WTC11 (cell line): ENCODE results near the gene PCID2. TPM values are rescaled to one million over a fixed set of nuclear protein-coding genes. Genes with fewer than 3 reads are reported as not detected.

Experiments used
- ATAC-seq: fragments of 200-7000 bp; cut with Tn5 transposase; 2 replicates; pipeline ENCODE4 v1.10.0; 2021; ENCODE audit warnings: mild to moderate bottlenecking, moderate library complexity
- CTCF ChIA-PET: fragments of 300-600 bp; sonication (Branson Sonifier 250); formaldehyde crosslinking; loops from one replicate; lab custom pipeline; 2021; ENCODE audit warnings: antibody characterized with exemption; lab: Charles Lee
- POLR2A ChIA-PET: fragments of 350-600 bp; sonication (Branson Sonifier 250); formaldehyde crosslinking; loops from one replicate; lab custom pipeline; 2021; ENCODE audit warnings: antibody characterized with exemption; lab: Charles Lee
- DNase-seq: peaks from one replicate; pipeline ENCODE4 v3.0.0; 2021; ENCODE audit warnings: low spot score
- H3K27ac Mint-ChIP-seq: 2 replicates; pipeline ENCODE4 v1.8.0; 2021; ENCODE audit warnings: mixed read lengths
- H3K27me3 Mint-ChIP-seq: 2 replicates; pipeline ENCODE4 v1.8.0; 2021; ENCODE audit warnings: low read depth, mild to moderate bottlenecking, moderate library complexity, mixed read lengths
- H3K36me3 Mint-ChIP-seq: 2 replicates; pipeline ENCODE4 v1.8.0; 2021; ENCODE audit warnings: mixed read lengths
- H3K4me1 Mint-ChIP-seq: 2 replicates; pipeline ENCODE4 v1.8.0; 2022; ENCODE audit warnings: mixed read lengths
- H3K4me3 Mint-ChIP-seq: 2 replicates; pipeline ENCODE4 v1.8.0; 2021; ENCODE audit warnings: mild to moderate bottlenecking, moderate library complexity, mixed read lengths
- H3K9me3 Mint-ChIP-seq: 2 replicates; pipeline ENCODE4 v1.8.0; 2021; ENCODE audit warnings: mixed read lengths
- ERG ChIP-seq: fragments of 250-450 bp; sonication (Bioruptor Pico); IDR thresholded peaks from 2 replicates; pipeline ENCODE4 v1.8.0; 2021; ENCODE audit warnings: mild to moderate bottlenecking
- ETV6 ChIP-seq: sonication (generic); formaldehyde crosslinking; IDR thresholded peaks from 2 replicates; pipeline ENCODE4 v1.8.1; 2022; ENCODE audit warnings: mild to moderate bottlenecking, missing genetic modification reagents
- FOXK1 ChIP-seq: sonication (generic); formaldehyde crosslinking; IDR thresholded peaks from 2 replicates; pipeline ENCODE4 v1.8.0; 2022; ENCODE audit warnings: mild to moderate bottlenecking, moderate library complexity, missing genetic modification reagents
- HMGXB4 ChIP-seq: sonication (generic); formaldehyde crosslinking; IDR thresholded peaks from 2 replicates; pipeline ENCODE4 v1.8.1; 2023; ENCODE audit warnings: mild to moderate bottlenecking, moderate library complexity, missing genetic modification reagents
- JAZF1 ChIP-seq: fragments of 250-450 bp; sonication (Bioruptor Pico); IDR thresholded peaks from 2 replicates; pipeline ENCODE4 v1.9.0; 2021; ENCODE audit warnings: moderate library complexity, mild to moderate bottlenecking, inconsistent platforms
- PRRX2 ChIP-seq: fragments of 250-450 bp; sonication (Bioruptor Pico); IDR thresholded peaks from 2 replicates; pipeline ENCODE4 v1.8.0; 2021; ENCODE audit warnings: mild to moderate bottlenecking
- SOX15 ChIP-seq: fragments of 250-450 bp; sonication (Bioruptor Pico); IDR thresholded peaks from 2 replicates; pipeline ENCODE4 v1.9.0; 2021; ENCODE audit warnings: mild to moderate bottlenecking
- TEAD1 ChIP-seq: sonication (generic); formaldehyde crosslinking; IDR thresholded peaks from 2 replicates; pipeline ENCODE4 v1.8.0; 2022; ENCODE audit warnings: mild to moderate bottlenecking, missing genetic modification reagents
- ZNF281 ChIP-seq: sonication (generic); formaldehyde crosslinking; IDR thresholded peaks from 2 replicates; pipeline ENCODE4 v1.8.0; 2023; ENCODE audit warnings: mild to moderate bottlenecking, missing genetic modification reagents
- ZNF416 ChIP-seq: fragments of 250-450 bp; sonication (Bioruptor Pico); IDR thresholded peaks from 2 replicates; pipeline ENCODE4 v1.9.0; 2021; ENCODE audit warnings: mild to moderate bottlenecking, inconsistent platforms
- total RNA-seq: library from RNA; stranded (reverse); gene quantifications from 3 replicates; pipeline ENCODE4 v1.2.3, GENCODE V29; 2021
- TF ChIP-seq, protein P1 (sequence below): sonication (generic); formaldehyde crosslinking; IDR thresholded peaks from 2 replicates; pipeline ENCODE4 v1.8.1; 2023; ENCODE audit warnings: mild to moderate bottlenecking, missing genetic modification reagents
- TF ChIP-seq, protein P2 (sequence below): sonication (generic); formaldehyde crosslinking; IDR thresholded peaks from 2 replicates; pipeline ENCODE4 v1.8.1; 2022; ENCODE audit warnings: missing genetic modification reagents, borderline replicate concordance
- TF ChIP-seq, protein P3 (sequence below): sonication (generic); formaldehyde crosslinking; IDR thresholded peaks from 2 replicates; pipeline ENCODE4 v1.8.1; 2022; ENCODE audit warnings: mild to moderate bottlenecking, missing genetic modification reagents, moderate library complexity, borderline replicate concordance
- TF ChIP-seq, protein P4 (sequence below): sonication (generic); formaldehyde crosslinking; IDR thresholded peaks from 2 replicates; pipeline ENCODE4 v1.8.0; 2023; ENCODE audit warnings: missing genetic modification reagents, mild to moderate bottlenecking, borderline replicate concordance
- TF ChIP-seq, protein P5 (sequence below): fragments of 250-450 bp; sonication (Bioruptor Pico); IDR thresholded peaks from 2 replicates; pipeline ENCODE4 v1.9.0; 2021; ENCODE audit warnings: moderate library complexity, mild to moderate bottlenecking, inconsistent platforms, borderline replicate concordance

The PCID2 gene
- total RNA-seq, 1 experiment from 2014 or later, result 69.4 TPM

DNA sequence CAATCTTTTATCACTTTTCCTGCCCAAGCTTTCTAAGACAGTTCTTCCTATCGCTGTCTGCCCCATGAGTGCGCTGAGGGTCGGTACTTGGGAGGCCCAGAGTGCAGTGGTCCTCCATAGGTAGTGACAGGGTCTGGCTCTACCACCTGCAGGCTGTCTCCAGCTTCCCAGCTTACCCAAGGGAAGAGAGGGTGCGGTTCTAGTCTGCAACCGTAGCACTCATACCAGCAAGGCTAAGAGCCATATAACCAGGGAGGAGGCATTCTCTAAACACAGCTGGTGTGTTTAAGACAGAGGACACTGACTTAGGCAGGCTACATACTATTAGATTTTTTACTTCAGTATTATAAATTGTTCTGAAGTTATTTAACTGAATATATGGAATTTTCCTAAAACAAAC lies 41.8 kb downstream of the PCID2 start:
- Mint-ChIP-seq H3K27me3 (no peaks in the 10 kb centered on the region; the same call in 1 of the 2 replicates), H3K4me1 (peaks cover 22% of the 10 kb centered on the region), H3K27ac (no peak overlapping the region), H3K36me3 (peaks cover 22% of the 10 kb centered on the region), H3K4me3 (no peak overlapping the region), H3K9me3 (no peaks in the 10 kb centered on the region)
- TF ChIP-seq, protein P1, sequence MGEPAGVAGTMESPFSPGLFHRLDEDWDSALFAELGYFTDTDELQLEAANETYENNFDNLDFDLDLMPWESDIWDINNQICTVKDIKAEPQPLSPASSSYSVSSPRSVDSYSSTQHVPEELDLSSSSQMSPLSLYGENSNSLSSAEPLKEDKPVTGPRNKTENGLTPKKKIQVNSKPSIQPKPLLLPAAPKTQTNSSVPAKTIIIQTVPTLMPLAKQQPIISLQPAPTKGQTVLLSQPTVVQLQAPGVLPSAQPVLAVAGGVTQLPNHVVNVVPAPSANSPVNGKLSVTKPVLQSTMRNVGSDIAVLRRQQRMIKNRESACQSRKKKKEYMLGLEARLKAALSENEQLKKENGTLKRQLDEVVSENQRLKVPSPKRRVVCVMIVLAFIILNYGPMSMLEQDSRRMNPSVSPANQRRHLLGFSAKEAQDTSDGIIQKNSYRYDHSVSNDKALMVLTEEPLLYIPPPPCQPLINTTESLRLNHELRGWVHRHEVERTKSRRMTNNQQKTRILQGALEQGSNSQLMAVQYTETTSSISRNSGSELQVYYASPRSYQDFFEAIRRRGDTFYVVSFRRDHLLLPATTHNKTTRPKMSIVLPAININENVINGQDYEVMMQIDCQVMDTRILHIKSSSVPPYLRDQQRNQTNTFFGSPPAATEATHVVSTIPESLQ (CRISPR knock-in tag), result no peak
- TF ChIP-seq TEAD1 (CRISPR knock-in tag) (no peak), SOX15 (no peak), PRRX2 (CRISPR knock-in tag) (no peak), FOXK1 (no peak), ERG (CRISPR knock-in tag) (no peak), ETV6 (no peak), ZNF281 (CRISPR knock-in tag) (no peak), HMGXB4 (CRISPR knock-in tag) (no peak)
- TF ChIP-seq, protein P2, sequence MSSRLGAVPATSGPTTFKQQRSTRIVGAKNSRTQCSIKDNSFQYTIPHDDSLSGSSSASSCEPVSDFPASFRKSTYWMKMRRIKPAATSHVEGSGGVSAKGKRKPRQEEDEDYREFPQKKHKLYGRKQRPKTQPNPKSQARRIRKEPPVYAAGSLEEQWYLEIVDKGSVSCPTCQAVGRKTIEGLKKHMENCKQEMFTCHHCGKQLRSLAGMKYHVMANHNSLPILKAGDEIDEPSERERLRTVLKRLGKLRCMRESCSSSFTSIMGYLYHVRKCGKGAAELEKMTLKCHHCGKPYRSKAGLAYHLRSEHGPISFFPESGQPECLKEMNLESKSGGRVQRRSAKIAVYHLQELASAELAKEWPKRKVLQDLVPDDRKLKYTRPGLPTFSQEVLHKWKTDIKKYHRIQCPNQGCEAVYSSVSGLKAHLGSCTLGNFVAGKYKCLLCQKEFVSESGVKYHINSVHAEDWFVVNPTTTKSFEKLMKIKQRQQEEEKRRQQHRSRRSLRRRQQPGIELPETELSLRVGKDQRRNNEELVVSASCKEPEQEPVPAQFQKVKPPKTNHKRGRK (CRISPR knock-in tag), result no peak
- DNase-seq, result no peak
- ATAC-seq, result no peak
- CTCF ChIA-PET, result interaction anchor here (1.2 kb wide), 1 partner anchor 76 kb away, joined by 3 read pairs; no protein-coding TSS in a partner anchor
- POLR2A ChIA-PET, result interaction anchor here (0.5 kb wide), 1 partner anchor 920 kb away, joined by 3 read pairs; no protein-coding TSS in a partner anchor

DNA sequence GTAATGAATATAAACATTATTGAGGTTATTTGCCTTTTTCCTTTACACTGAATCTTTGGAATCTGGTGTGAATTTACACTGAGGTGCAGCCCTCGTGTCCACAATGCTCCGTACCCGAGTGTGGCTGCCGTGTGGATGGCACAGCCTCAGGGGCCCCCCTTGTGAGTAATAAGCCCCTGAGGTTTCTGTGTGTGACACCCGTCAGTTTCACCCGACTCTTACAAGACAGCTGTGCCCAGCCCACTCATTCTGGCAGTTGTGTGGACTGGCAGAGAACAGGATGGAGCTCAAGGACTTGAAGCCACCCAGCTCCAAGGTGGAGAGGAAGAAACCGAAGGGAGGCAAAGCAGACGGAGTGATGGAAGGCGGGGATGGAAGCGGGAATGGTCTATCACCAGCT lies 42.2 kb downstream of the PCID2 start:
- CTCF ChIA-PET, result interaction anchor here (1.2 kb wide), 1 partner anchor 76 kb away, joined by 3 read pairs; no protein-coding TSS in a partner anchor
- TF ChIP-seq PRRX2 (CRISPR knock-in tag), result no peak
- TF ChIP-seq ZNF416 (CRISPR knock-in tag), result no peak
- TF ChIP-seq, protein P3, sequence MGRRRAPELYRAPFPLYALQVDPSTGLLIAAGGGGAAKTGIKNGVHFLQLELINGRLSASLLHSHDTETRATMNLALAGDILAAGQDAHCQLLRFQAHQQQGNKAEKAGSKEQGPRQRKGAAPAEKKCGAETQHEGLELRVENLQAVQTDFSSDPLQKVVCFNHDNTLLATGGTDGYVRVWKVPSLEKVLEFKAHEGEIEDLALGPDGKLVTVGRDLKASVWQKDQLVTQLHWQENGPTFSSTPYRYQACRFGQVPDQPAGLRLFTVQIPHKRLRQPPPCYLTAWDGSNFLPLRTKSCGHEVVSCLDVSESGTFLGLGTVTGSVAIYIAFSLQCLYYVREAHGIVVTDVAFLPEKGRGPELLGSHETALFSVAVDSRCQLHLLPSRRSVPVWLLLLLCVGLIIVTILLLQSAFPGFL, result no peak
- TF ChIP-seq, protein P4, sequence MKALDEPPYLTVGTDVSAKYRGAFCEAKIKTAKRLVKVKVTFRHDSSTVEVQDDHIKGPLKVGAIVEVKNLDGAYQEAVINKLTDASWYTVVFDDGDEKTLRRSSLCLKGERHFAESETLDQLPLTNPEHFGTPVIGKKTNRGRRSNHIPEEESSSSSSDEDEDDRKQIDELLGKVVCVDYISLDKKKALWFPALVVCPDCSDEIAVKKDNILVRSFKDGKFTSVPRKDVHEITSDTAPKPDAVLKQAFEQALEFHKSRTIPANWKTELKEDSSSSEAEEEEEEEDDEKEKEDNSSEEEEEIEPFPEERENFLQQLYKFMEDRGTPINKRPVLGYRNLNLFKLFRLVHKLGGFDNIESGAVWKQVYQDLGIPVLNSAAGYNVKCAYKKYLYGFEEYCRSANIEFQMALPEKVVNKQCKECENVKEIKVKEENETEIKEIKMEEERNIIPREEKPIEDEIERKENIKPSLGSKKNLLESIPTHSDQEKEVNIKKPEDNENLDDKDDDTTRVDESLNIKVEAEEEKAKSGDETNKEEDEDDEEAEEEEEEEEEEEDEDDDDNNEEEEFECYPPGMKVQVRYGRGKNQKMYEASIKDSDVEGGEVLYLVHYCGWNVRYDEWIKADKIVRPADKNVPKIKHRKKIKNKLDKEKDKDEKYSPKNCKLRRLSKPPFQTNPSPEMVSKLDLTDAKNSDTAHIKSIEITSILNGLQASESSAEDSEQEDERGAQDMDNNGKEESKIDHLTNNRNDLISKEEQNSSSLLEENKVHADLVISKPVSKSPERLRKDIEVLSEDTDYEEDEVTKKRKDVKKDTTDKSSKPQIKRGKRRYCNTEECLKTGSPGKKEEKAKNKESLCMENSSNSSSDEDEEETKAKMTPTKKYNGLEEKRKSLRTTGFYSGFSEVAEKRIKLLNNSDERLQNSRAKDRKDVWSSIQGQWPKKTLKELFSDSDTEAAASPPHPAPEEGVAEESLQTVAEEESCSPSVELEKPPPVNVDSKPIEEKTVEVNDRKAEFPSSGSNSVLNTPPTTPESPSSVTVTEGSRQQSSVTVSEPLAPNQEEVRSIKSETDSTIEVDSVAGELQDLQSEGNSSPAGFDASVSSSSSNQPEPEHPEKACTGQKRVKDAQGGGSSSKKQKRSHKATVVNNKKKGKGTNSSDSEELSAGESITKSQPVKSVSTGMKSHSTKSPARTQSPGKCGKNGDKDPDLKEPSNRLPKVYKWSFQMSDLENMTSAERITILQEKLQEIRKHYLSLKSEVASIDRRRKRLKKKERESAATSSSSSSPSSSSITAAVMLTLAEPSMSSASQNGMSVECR (CRISPR knock-in tag), result no peak
- TF ChIP-seq, protein P5, sequence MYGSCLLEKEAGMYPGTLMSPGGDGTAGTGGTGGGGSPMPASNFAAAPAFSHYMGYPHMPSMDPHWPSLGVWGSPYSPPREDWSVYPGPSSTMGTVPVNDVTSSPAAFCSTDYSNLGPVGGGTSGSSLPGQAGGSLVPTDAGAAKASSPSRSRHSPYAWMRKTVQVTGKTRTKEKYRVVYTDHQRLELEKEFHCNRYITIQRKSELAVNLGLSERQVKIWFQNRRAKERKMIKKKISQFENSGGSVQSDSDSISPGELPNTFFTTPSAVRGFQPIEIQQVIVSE (CRISPR knock-in tag), result no peak
- no peak for TF ChIP-seq JAZF1

More for the DNA sequence above, 42.2 kb downstream of the PCID2 start:
- POLR2A ChIA-PET, result interaction anchor here (0.5 kb wide), 1 partner anchor 919 kb away, joined by 3 read pairs; no protein-coding TSS in a partner anchor
- Mint-ChIP-seq H3K27ac (no peak overlapping the region), H3K36me3 (peaks cover 18% of the 10 kb centered on the region), H3K4me1 (peaks cover 20% of the 10 kb centered on the region), H3K27me3 (no peaks in the 10 kb centered on the region; the same call in 1 of the 2 replicates), H3K9me3 (no peaks in the 10 kb centered on the region), H3K4me3 (no peak overlapping the region)
- no peak for ATAC-seq
- no peak for DNase-seq
